GM18526 (cell line): ENCODE data around the gene ERC2.

Experiments used
- POLR2A ChIP-seq: IDR thresholded peaks from 3 replicates; pipeline ENCODE4 v1.6.1; 2011; ENCODE audit not compliant: insufficient read length; ENCODE audit errors: extremely low read depth

ERC2 gene

DNA sequence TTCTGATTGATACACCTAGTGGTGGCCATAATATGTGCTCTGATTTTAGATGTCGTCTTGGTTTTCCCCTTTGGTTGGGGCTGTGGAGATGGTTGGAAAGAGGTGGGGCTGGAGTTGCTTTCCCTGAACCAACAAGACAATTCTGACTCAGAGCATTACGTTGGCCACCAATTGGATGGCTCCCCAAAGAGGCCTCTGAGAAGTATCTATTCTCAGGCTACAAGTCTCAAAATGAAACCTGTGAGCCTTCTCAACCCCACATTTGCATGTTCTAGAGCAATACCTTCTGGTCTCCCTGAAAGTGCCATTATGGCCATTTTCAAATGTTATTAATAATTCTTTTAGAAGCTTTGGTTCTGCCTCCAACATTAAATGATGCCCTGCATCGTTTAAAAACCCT, 792.8 kb downstream of the ERC2 start:
- TF ChIP-seq POLR2A = no peak

GRCh38 chr3:55673764-55674163, 794.5 kb downstream of the ERC2 start:
- no peak for TF ChIP-seq POLR2A

DNA sequence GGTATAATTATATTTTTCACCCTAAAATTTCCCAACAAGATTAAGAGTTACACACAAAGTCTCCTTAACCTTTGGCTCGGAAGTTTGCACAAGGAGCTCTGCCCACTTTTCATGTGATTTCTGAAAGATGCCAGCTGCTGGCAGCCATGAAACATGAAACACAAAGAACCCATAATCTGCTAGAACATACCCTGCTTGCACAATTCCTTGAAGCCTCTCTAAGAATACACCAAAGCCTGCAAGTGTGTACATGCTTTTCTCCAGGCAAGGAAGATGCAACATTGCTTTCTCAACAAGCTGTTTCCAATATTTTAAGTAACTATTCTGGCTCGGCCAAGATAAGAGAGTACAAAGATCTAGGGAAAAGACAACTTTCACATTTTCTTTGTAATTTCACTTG, 799.1 kb downstream of the ERC2 start:
- TF ChIP-seq POLR2A = no peak

- no peak for TF ChIP-seq POLR2A
Observed at GRCh38 chr3:55668359-55668758, 799.9 kb downstream of the ERC2 start.

DNA sequence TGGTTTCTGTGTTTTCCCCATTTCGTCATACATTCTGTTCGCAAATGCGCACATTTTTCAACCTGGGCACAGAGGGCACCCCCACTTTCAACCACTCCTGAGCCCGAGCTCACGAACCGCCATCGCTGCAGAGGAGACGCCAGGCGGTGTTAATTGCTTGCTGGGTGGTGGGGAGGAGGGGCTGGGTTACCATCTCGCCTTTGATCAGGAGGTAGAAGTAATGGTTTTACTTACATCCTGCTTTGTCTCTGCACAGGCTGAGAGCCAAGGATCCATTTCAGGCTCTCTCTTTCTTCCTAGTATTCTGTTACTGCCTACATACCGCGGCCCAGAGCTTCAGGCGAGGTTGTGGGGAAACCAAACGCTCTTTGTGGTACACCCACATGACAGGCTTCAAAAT, 803.9 kb downstream of the ERC2 start:
- no peak for TF ChIP-seq POLR2A

DNA sequence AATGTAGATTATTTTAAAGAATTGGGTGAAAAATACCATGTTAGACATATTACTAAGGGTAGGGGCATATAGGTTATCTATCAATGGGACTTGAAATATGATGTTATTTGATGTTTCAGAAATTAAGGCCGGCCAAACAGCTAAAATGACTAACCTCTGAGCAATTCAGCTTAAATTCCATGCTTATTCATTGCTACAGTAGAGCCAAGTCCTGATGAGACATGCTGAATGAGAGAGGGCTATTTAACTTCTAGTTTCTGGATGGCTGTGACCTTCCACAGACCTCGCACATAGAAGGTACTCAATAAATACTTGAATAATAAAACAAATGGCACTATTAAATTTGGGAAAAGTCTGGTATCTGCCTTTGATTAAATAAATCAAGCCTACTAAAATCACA, 805.6 kb downstream of the ERC2 start:
- TF ChIP-seq POLR2A = no peak

DNA sequence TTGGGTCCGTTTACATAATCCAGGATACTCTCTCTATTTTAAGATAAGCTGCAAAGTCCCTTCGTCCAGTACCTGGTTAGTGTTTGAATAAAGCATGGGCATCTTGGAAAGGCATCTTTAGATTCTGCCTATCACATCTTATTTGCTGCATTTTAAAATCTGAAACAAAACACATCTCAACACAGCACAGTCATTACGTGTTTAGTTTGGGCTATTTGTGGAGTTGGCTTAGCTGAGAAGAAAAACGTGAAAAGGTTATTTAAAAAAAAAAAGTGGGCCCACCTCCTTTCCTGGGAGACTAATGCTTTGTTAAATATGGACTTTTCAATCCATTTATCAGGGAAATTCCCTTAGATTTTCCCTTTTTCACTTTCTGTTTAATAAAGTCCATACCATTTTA, 806.7 kb downstream of the ERC2 start:
- no peak for TF ChIP-seq POLR2A

- TF ChIP-seq POLR2A = no peak
Observed at GRCh38 chr3:55661141-55661540, 807.1 kb downstream of the ERC2 start.

DNA sequence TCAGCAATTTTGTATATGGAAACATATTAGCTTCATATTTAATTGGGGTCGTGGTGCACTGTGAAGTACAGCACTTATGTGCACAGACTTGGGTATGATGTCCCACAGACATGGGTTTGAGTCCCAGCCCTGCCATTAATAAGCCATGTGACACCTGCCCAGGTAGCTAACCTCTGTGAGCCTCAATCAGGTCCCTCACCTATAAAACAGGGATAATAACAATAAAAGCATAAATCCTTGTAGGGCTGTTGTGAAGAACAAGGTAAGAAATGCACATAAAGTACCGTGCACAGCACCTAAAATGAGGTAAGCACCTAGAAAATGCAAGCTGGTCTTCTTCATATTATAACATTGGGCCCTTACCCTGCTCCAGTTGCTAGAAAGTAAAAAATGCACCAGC, 807.6 kb downstream of the ERC2 start:
- TF ChIP-seq POLR2A = no peak

- TF ChIP-seq POLR2A = no peak
Observed at GRCh38 chr3:55659701-55660100, 808.6 kb downstream of the ERC2 start.

DNA sequence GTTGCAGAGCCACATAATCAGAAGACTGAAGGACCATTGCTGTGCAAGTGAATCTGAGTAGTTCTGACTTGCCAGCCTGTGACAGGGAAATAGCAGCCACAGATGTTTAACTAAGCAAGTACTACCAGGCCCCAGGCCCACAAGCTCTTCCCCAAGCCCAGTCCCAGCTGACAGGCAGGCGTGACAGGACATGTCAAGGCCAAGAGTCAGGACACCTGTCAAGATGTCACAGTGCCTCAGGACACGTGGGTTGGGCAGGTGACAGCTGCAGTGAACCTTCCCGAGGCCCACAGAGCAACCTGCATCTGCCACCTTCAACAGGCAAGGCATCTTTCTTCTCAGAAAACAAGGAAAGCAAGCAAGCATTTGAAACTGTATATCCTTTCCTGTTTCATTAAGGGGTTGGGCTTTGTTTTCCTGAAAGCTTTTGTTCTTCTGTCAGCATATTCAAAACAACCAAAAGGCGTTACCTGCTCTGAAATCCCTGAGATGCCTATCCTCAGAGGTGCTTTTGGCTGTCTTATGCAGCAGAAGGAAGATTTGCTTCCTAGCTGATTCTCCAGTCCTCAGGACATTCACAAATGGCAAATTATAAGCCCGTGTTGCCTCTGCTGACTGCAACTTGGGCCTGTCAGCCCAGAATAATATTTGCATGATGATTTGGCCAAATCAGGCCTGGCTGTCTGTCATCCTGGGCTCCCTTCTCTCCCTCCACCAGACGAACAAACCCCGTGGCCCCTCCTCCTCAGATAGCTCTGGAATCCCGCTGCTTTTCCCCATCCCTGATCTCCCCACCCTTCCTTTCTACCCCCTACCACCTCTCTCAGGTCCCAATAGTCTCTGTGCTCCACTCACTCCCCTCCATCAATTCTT, 809.3 kb downstream of the ERC2 start:
- no peak for TF ChIP-seq POLR2A

DNA sequence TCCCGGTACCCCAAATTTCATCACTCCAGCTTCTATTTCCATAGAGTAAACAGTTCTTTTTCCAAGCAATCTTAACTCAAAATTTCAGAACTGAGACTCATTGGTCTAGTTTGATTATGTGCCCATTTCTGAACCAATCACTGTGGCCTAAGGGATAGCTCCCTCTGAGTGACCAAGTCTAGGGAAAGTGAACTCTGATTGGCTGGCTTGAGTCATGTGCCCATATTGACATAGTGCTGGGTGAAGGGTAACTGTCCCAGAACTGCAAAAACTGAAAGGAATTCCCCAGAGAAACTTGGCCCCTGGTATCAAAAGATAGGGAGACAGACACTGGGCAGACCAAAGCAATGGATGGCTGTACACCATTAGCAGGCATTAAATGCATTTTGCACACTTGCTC, 810.0 kb downstream of the ERC2 start:
- no peak for TF ChIP-seq POLR2A

- no peak for TF ChIP-seq POLR2A
Observed at GRCh38 chr3:55655544-55655943, 812.7 kb downstream of the ERC2 start.

GRCh38 chr3:55654123-55654760, 814.0 kb downstream of the ERC2 start:
- no peak for TF ChIP-seq POLR2A

DNA sequence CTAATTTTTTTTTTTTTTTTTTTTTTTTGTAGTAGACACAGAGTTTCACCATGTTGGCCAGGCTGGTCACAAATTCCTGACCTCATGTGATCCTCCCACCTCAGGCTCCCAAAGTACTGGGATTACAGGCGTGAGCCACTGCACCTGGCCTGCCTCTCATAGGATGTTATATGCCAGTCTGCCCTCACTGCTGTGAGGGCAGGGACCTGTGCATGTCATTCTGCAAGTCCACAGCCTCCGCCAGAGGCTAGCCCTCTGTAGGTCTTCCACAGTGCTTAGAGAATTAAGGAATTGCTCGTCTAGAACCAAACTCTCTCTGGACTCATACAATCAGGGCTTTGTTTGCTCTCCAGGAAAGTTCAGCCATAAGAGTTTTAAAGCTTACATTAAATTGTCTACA, 817.3 kb downstream of the ERC2 start:
- TF ChIP-seq POLR2A = no peak

- TF ChIP-seq POLR2A = no peak
Observed at GRCh38 chr3:55650011-55650410, 818.3 kb downstream of the ERC2 start.

GRCh38 chr3:55649554-55649953, 818.7 kb downstream of the ERC2 start:
- no peak for TF ChIP-seq POLR2A

- TF ChIP-seq POLR2A = no peak
Observed at GRCh38 chr3:55648591-55649318, 819.5 kb downstream of the ERC2 start.
